ENCODE results near the gene LSAMP. TPM values are rescaled to one million over a fixed set of nuclear protein-coding genes. Genes with fewer than 3 reads are reported as not detected.

LSAMP gene
- total and polyA plus RNA-seq, 2 of the 4 experiments (the other 2 are of a cell fraction), result 7.9 to 8.0 TPM

- H3K56ac ChIP-seq (ENCODE audit: extremely low read depth, insufficient read depth, low read length), result no peak overlapping the region
- peaks cover 2% of the 10 kb centered on the region; the same call in 1 of the 2 replicates for H3K4me1 ChIP-seq (ENCODE audit: control insufficient read depth, insufficient read depth, low read length)
- H2BK15ac ChIP-seq (ENCODE audit: low read depth, low read length), result no peak overlapping the region
- dilution Hi-C loops (cut with HindIII; ENCODE audit: low sequenced_read_pairs, unreplicated experiment), result no loop called here
- H4K20me1 ChIP-seq (ENCODE audit: insufficient read depth, low read length), result no peaks in the 10 kb centered on the region
- H3K9me1 ChIP-seq (ENCODE audit: insufficient read depth, low read length), result no peaks in the 10 kb centered on the region
- no peak overlapping the region for H4K91ac ChIP-seq (ENCODE audit: insufficient read depth, low read depth, low read length)
- ATAC-seq (ENCODE audit: low read depth) (no peak), DNase-seq (no peak)
- H3K27me3 ChIP-seq (ENCODE audit: control insufficient read depth, insufficient read depth, low read length), result no peaks in the 10 kb centered on the region
- H3K23ac ChIP-seq (ENCODE audit: low read depth, low read length), result no peak overlapping the region
- H3K4me2 ChIP-seq (ENCODE audit: low read depth, low read length), result no peak overlapping the region
- TF ChIP-seq RFX5 (IDR thresholded peaks at IDR 0.05; ENCODE audit: low read depth, low read length) (no peak), CEBPB (IDR thresholded peaks at IDR 0.05; ENCODE audit: low read depth, low read length) (no peak), ELK1 (IDR thresholded peaks at IDR 0.05; ENCODE audit: borderline replicate concordance, low read depth, low read length) (no peak), CHD1 (IDR thresholded peaks at IDR 0.05; ENCODE audit: low read depth, low read length) (no peak), BHLHE40 (IDR thresholded peaks at IDR 0.05; ENCODE audit: low read depth, low read length) (no peak), POLR2A (IDR thresholded peaks at IDR 0.05; ENCODE audit: low read depth, low read length) (no peak), RAD21 (IDR thresholded peaks at IDR 0.05; ENCODE audit: low read length) (no peak), NFE2L2 (IDR thresholded peaks at IDR 0.05; ENCODE audit: low read depth, low read length) (no peak)
- H3K9me3 ChIP-seq (ENCODE audit: control insufficient read depth, insufficient read depth, low read length), result no peaks in the 10 kb centered on the region
- H4K8ac ChIP-seq (ENCODE audit: low read depth in 2 of 2, low read length in 2 of 2), result no peak overlapping the region
- H3K27ac ChIP-seq (ENCODE audit: insufficient read depth, low read length), result no peak overlapping the region
- H3K18ac ChIP-seq (ENCODE audit: low read depth, low read length), result no peak overlapping the region; the same call in 1 of the 2 replicates
- no peak overlapping the region for H3K4me3 ChIP-seq (ENCODE audit: insufficient read depth, low read depth, low read length)
- no peak overlapping the region for H2BK20ac ChIP-seq (ENCODE audit: low read depth, low read length)
- H4K5ac ChIP-seq (ENCODE audit: low read depth, low read length), result no peak overlapping the region
- H3K4ac ChIP-seq (ENCODE audit: low read depth, low read length), result no peak overlapping the region
- H3K9ac ChIP-seq (ENCODE audit: low read depth, low read length), result no peak overlapping the region
- in situ Hi-C loops (cut with MboI; ENCODE audit: low sequenced_read_pairs), result no loop called here
- H2AFZ ChIP-seq (replicated peaks; ENCODE audit: low read length, poor library complexity), result no peak overlapping the region
- no peak overlapping the region for H2AK9ac ChIP-seq (replicated peaks; ENCODE audit: low read depth, low read length, poor library complexity)
- H3K79me1 ChIP-seq (ENCODE audit: low read depth in 1 of 2, low read length in 2 of 2), result no peaks in the 10 kb centered on the region
- H3K14ac ChIP-seq (replicated peaks; ENCODE audit: low read depth, low read length), result no peak overlapping the region
- POLR2A ChIA-PET (ENCODE audit: unreplicated experiment), result no interaction called here
- H2BK120ac ChIP-seq (ENCODE audit: low read depth, low read length), result no peak overlapping the region
- CTCF ChIA-PET, result no interaction called here
- intact Hi-C loops (cut with micrococcal nuclease), result no loop called here
- no peak overlapping the region for H2BK5ac ChIP-seq (ENCODE audit: low read depth, low read length, poor library complexity, severe bottlenecking)
- H3K36me3 ChIP-seq (ENCODE audit: control insufficient read depth, insufficient read depth, low read length), result no peaks in the 10 kb centered on the region
- no peak overlapping the region for H2AK5ac ChIP-seq (ENCODE audit: low read depth, low read length)
- BruUV-seq (replicated peaks), result no TSS peak
Observed at GRCh38 chr3:116165641-116166040, 279.6 kb downstream of the LSAMP start.
